ENCODE measurements around the gene DCXR.

Gene DCXR

DNA sequence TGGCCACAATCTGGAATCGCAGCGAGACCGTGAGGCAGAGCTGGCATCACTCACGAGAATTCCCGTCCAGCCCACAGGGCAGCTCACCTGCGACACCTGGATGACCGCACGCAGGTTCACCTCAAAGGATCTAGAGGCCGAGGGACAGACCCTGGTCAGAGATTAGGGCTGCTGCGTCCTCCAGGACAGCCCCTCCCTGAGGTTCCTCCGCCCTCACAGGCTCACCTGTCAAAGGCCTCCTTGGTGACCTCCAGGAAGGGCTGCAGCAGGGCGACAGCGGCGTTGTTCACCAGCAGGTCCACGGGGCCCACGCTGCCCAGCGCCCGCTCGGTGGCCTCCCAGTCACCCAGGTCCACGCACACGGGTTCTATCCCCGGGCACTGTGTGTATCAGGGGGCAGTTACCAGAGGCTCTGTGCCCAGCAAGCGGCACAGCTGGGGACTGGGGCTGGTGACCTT lies 834 bp downstream of the DCXR start:
- no peak for DNase-seq

DNA sequence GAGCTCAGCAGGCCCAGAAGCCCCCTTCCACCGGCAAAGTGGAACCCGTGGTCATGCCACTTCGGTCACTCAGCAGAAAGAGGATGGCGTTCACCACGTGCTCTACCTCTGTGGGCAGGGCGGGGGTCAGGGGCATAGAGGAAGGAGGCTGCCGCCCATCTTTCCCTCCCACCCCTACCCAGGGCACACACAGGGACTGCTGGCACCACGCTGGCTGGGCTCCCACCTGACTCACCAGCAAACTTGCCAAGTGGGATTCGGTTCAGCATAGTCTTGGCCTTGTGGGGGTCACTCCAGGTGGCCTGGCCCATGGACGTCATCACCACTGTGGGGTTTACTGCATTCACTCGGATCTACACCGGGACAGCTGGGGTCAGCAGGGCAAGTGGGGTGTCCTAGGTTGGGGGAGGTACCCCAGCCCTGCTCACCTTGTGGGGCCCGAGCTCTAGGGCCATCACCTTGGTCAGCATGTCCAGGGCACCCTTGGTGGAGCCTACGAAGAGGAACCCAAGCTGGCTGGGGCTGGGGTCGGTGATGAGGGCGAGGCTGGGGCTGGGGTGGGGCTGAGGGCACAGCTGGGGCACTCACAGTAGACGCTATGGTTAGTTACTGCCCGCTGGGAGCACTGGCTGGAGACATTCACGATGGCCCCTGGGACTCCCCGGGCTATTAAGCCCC lies 1.4 kb downstream of the DCXR start:
- no peak for DNase-seq

DNA sequence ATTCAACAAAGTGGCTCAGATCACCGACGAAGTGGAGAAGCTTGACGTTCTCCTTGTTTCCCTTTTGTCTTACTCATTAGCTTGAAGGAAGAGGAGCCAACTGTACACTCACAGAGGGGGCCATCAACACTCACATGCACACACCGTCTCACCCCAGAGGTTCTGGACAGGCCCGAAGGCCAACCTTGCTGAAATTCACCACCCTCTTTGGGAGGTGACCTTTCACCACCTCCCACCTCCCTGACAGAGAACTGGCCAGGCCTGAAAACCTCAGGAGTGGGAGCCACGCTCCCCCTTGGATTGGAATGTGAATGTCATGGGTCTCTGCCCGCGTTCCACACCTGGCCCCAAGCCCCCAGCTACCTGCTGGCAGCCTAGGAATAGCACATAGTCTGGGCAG lies 2.0 kb downstream of the DCXR start:
- DNase-seq = no peak

DNA sequence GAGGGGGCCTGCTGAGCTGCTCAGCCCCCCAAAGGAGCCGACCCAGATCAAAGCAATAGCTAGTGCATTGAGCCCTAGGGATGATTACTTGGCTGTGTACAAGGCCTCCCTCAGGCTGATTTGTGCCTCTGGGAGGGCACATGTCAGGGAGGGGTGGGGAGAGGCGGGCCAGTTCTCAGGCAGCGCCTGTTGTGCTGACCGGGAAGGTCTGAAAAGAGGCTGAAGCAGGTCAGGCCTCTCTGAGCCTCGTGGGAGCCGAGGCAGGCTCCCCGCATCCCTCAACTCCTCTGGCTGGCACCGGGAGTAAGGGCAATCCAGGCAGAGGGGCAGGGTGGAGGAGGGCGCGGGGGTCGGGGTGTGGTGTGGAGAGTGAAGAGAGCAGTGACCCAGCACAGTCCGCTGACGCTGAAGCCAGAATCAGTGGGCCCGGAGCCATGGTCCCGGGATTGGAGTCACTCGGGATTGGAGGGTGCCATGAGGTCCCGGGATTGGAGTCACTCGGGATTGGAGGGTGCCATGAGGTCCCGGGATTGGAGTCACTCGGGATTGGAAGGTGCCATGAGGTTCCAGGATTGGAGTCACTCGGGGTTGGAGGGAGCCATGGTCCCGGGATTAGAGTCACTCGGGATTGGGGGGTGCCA lies 3.0 kb downstream of the DCXR start:
- no peak for DNase-seq

DNA sequence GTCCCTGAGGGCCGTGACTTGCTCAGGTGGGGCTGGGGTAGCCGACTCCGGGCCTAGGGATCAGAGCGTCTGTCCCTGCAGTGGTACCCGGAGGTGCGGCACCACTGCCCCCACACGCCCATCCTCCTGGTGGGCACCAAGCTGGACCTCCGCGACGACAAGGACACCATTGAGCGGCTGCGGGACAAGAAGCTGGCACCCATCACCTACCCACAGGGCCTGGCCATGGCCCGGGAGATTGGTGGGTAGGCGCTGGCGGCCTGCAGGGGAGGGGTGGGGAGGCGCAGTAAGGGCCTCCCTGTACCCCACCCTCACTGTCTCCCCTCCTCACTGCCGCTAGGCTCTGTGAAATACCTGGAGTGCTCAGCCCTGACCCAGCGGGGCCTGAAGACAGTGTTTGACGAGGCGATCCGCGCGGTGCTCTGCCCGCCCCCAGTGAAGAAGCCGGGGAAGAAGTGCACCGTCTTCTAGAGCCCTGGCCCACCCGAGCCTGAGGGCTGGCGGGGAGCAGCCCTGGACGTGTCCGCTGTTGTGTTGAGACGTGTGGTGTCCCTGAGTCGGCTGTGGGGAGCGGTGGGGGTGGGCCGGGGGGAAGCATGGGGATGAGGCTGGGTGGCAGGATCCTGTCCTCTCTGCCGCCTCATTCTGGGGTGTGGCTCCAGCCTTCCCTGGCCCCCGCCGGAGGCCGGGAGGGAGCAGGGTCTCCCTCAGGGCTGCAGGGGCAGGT lies 4.0 kb downstream of the DCXR start:
- DNase-seq = no peak

DNA sequence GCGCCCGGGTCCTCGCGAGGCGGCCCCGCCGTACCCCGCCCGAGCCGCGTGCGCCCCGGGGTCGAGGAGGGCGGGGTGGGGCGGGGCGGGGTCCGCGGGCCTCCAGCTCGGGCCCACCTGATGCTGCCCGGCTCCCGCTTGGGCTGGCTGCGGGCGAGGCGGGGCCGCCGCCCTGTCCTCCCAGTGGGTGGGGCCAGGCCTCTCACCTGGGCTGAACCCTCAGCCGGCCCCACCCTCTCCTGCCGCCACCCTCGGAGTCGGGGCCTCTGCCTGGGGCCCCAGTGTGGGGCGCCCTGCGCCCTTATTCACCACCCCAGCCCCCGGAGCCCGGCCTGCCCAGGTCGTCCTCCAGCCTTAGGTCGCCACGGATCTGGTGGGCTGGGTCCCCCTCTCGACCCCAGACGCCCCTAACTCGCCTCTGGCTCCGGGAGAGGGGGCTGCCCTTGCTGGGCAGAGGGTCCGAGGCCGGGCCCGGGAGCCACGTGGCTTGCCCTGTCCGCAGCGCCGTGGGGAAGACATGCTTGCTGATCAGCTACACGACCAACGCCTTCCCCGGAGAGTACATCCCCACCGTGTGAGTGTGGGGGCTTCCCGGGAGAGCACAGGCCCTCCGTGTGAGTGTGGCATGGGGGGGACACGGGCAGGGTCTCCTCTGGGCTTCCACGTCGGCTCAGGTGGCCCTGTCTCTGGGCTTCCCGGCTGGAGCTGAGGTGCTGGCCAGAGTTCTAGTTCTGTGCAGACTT lies 5.4 kb downstream of the DCXR start:
- DNase-seq = no peak

DNA sequence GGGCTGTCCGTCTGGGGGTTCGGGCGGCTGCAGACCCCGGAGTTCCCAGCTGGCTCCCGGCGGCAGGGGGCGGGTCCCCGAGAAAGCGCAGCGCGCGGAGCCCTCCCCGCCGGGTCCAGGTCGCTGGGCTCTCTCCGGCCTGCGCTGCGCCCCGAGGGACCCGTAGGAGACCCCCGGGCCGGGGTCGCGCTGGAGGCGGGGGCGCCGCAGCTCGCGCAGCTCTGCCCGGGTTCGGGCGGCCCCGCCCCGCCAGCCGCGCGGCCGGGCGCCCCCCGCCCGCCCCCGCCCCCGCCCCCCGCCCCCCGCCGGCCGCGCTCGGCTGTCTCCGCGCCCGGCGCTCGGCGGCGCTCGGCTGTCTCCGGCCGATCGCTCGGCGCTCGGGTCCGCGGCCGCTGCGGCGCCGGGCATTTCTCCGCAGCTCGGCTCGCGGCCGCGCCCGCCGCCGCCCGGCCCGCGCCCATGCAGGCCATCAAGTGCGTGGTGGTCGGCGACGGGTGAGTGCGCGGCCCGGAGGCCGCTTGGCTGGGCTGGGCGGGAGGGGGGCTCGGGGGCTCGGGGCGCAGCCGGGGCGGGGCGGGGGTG lies 6.1 kb downstream of the DCXR start, which contains the start of gene RAC3:
Gene RAC3 (plus strand): TSS at position 376 of the 582 bp plus-strand sequence. CDS start 84 bp downstream, at position 460.
- no peak for DNase-seq

DNA sequence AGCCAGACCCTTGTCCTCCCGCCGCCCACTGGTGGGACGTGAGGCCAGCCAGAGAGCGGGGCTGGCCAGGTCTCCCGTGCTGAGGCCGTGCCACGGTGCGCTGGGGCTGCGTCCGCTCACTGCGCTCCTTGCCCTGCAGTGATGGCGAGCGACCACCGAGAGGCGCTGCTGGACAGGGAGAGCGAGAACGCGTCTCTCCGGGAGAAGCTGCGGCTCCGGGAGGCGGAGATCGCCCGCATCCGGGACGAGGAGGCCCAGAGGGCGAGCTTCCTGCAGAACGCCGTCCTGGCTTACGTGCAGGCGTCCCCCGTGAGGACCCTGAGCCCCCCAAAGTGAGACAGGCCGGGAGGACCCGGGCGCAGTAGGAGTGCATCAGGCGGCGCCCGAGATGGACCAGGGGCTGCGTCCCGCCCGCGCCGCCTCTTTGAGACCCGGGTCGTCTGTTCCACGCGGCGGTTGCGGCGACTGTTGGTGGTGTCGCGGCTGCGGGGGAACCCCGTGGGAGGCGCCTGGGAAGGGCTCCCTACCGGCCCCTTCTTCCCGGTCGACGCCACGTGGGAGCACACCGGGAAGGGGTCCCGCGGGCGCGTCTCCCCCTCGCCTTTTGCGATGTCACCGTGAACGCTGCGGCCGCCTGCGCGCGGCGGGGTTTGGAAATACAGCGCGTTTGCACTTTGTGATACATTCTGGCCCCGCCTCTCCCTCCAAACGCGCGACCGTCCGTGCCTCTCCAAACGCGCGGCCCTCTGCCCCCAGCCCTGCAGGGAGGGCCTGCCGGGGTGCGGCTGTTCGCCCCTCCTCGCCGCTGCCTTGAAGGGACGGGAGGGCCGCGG lies 6.8 kb downstream of the DCXR start:
- DNase-seq = peak; percentile 83

DNA sequence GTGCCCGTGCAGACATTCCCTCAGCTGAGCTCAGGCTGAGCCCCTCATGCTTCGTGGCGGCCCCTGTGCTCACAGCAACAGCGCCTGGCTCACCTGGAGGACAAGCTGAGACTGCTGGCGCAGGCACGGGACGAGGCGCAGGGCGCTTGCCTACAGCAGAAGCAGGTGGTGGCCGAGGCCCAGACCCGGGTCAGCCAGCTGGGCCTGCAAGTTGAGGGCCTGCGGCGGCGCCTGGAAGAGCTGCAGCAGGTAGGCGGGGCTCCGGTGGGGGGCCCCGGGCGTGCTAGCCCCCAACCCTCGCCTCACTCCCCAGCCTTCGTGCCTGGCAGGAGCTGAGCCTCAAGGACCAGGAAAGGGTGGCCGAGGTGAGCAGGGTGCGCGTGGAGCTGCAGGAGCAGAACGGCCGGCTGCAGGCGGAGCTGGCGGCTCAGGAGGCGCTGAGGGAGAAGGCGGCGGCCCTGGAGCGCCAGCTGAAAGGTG lies 7.5 kb downstream of the DCXR start:
- no peak for DNase-seq

DNA sequence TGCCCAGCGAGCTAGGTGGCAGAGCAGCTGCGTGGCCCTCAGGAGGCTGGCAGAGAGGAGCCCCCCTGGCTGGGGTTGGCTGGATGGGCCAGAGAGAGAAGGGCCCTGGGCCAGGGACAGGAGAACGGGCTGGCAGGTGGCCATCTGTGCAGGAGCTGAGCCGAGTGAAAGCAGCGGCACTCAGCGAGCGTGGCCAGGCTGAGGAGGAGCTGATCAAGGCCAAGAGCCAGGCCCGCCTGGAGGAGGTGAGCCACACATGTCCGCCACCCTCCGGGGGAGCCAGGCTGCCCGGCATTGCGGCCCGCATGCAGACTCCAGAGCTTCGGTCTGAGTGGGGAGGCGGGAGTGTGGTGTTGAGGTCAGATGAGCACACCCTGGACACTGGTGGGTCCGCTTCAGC lies 8.1 kb downstream of the DCXR start:
- no peak for DNase-seq

DNA sequence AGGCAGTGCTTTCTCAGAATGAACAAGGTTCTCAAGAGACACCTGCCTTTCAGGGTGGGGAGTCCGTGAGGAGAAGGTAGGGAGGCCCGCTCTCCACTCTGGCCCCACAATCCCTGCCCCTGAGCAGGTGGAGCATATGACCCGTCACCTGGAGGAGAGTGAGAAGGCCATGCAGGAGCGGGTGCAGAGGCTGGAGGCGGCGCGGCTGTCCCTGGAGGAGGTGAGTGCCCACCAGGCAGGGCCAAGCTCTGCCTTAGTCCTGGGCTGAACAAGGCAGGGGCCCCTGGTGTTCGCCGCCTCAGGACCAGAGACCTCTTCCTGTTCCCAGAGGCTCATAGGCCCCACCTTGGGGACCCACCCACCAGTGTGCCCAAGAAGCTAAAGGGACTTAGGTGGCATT lies 8.5 kb downstream of the DCXR start:
- DNase-seq = no peak

DNA sequence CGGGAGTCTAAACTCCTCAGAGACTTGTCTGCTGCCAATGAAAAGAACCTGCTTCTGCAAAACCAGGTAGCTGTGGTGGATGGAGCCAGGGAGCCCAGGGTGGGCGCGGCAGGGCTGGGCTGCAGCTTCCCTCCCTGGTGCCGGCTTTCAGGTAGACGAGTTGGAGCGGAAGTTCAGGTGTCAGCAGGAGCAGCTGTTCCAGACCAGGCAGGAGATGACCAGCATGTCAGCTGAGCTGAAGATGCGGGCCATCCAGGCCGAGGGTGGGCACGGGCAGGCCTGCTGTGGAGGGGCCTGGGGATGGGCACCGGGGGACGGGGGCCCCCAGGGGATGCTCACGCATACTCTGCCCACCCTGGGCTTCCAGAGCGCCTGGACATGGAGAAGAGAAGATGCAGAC lies 9.3 kb downstream of the DCXR start:
- DNase-seq = no peak

DNA sequence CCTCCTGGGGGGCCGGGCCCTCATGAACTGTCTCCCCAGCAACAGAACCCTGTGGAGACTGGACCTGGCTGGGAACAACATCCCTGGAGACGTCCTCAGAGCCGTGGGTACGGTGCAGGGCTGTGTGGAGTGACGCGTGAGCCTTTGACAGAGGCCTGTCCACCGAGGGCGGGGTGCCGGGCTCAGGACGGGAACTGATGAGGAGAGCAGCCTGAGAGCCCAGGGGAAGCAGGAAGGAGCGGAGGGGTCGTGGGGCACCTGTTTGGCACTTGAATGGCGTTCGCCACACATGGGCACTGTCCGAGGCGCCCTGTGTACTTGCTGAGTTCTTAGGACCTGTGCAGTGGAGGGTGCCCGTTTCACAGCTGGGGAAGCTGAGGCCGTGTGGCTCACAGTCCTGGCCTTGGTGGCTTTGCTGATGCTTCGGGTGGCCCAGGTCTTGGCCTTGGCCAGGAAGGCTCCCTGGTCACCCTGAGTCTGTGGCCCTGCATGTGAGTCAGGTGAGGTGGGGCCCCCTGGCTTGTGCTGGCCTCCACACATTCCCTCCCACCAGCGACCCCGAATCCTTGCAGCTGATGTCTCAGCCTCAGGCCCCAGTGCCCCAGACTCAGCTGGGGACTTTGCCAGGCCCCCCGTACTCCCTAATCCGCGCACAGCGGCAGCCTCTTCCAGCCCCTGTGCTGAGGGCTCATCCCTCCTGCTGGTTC lies 11.9 kb downstream of the DCXR start:
- DNase-seq = no peak

DNA sequence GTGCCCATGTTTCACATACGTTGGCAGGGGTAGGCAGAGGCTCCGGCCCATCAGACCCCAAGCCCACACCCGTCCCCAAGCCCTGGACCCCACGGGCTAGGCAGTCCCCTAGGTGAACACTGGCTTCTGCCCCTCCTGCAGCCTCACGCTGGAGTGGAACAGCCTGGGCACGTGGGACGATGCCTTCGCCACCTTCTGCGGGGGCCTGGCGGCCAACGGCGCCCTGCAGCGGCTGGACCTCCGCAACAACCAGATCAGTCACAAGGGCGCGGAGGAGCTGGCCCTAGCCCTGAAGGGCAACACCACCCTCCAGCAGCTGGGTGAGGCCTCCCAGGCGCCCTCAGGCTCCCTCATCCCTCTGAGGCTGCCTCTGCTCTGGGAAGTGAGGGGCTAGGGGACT lies 12.6 kb downstream of the DCXR start:
- no peak for DNase-seq

DNA sequence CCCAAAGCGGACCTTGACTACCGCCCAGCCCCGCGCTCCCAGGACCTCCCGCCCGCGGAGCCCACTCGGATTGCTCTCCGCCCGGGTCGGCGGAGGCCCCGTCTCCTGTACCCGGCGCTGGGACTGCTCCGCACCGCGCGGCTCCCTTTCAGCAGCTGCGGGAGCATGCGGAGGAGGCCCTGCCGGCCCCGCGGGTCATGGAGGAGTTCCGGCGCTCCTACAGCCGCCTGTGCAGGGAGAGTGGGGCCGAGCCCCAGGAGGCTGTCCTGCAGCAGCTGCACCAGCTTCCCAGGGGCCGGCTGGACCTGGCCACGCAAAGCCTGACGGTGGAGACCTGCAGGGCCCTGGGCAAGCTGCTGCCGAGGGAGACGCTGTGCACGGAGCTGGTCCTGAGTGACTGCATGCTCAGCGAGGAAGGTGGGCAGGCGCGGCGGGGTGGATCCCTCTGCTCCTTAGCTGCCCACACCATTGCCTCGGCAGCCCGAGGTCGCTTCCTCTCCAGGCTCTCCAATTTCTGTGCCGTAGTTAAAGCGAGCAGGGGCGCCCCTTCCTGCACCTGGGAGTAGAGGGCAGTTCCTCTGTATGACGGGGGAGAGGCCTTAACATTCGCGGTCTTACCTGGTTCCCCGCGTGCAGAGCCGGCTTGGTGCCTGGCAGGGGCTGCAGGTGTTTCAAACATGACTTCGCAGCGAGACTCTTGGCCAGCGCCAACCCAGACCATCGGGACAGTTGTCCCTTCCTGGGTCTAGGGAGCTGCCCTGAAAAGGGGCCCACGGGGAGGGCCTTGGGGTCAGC lies 13.9 kb downstream of the DCXR start:
- DNase-seq = peak; percentile 22

DNA sequence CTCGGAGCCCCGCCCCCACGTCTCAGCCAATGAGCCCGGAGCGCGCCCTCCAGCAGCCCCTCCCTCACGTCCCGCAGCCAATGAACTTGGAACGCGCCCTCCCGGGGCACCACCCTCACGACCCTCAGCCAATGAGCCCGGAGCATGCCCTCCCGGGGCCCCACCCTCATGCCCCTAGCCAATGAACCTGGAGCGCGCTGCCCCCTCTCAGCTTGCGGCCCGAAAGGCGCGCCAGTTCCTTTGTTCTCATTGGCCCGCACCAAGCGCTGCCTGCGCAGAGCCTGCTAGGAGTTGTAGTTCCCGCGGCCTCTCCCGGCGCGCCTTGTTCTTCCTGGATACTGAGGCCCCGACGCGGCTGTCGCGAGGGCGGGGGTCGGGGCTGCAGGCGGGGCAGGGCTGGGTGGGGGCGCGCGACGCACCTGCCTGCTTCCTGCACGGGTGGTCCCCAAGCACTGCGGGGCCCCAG lies 14.5 kb downstream of the DCXR start, which contains the start of gene LRRC45:
Gene LRRC45 (plus strand): TSS at position 325 of the 466 bp plus-strand sequence. CDS start 339 bp downstream, outside the sequence.
- DNase-seq = peak; percentile 100

DNA sequence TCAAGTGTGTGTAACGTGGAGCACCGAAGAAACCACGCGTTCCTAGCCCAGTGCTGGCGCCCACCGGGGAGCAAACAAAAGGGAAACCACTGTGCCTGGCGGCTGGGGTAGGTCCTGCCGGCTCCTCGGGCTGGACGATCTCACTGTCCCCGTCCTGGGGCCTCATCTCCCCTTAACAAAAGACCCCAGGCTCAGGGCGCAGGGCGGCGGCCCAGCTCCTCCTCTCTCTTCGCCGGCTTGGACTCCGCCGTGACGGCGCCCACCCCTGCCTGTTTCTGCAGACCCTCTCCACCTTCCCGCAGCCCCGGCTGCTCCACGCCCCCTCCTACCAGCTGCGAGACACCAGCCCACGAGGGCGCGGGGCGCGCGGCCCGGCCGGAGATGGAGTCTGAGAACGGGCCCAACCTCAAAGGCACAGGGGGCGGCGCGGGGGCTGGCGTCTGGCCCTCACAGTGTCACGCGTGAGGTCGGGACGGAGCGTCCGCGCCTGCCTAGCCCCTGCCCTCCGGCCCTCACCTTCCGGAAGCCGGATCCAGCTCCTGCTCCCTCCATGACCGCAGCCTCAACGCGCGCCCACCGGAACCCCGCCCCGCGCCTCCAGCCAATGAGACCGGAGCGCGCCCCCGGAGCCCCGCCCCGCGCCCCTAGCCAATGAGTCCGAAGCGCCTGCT lies 15.1 kb downstream of the DCXR start, which contains the start of gene CENPX:
Gene CENPX (minus strand): TSS at position 569 of the 671 bp plus-strand sequence. CDS start 17 bp downstream, at position 552.
- DNase-seq = no peak

DNA sequence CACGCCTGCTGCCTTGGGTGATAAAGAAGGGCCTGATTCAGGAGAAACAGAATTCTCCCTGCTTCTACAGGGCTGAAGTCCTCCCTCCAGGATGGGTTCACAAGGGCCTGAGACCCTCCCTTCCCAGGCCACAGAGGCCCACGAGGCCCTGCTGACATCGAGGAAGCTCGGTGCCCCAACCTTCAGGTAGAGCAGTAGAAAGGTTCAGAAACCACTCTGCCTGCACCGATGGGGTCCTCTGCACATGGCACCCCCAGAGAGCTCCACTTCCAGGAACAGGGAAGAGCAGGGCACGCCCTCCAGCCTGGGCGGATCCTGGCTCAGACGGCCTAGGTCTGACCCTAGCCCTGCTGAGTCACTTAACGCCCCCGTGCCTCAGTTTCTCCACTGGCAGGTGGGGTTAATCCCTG lies 15.6 kb downstream of the DCXR start:
- no peak for DNase-seq

Measured in stimulated activated CD4-positive, alpha-beta T cell treated with anti-CD3 and anti-CD28 coated beads, Interleukin-4, amount 100 ng/mL, for 24 hours (primary cell).